OCI-LY7 (cell line): Measurements from ENCODE around the gene APOB.

ENCODE experiments used
- CTCF ChIP-seq: fragments of 200-600 bp; sonication (generic); conservative IDR thresholded peaks from 2 replicates; pipeline ENCODE4 v1.5.1; 2014; ENCODE audit warnings: mild to moderate bottlenecking, antibody characterized with exemption, low read length, moderate library complexity, mixed read lengths
- EZH2phosphoT487 ChIP-seq: fragments of 200-600 bp; sonication (generic); IDR thresholded peaks from 2 replicates; pipeline ENCODE4 v1.6.1; 2018; ENCODE audit warnings: low read depth, borderline replicate concordance, mild to moderate bottlenecking, mixed run types, antibody characterized with exemption, low read length, moderate library complexity, mixed read lengths

GRCh38 chr2:20977520-20978180 lies 66.2 kb downstream of the APOB start:
- TF ChIP-seq CTCF (no peak), EZH2phosphoT487 (no peak)
